K562 (cell line): ENCODE results near the gene MTHFS. TPM values are rescaled to one million over a fixed set of nuclear protein-coding genes. Genes with fewer than 3 reads are reported as not detected.
A peak's percentile ranks its signal among the peaks of the same experiment; 100 is the strongest.

Experiments
- AFF4 ChIP-seq: sonication (generic); formaldehyde crosslinking; IDR thresholded peaks from 2 replicates; pipeline ENCODE4 v1.8.0; 2023; ENCODE audit warnings: mild to moderate bottlenecking, missing genetic modification reagents
- BRCA1 ChIP-seq, 2 experiments: fragments of 450-650 bp in 1 of 2; sonication (generic) in 1 of 2; formaldehyde crosslinking in 1 of 2; IDR thresholded peaks; 2 replicates each; pipeline versions ENCODE4 v1.5.0 to v1.6.1; 2017 to 2020; ENCODE audit warnings: mild to moderate bottlenecking in 1 of 2, missing genetic modification reagents in 1 of 2
- CBX5 ChIP-seq: IDR thresholded peaks from 2 replicates; pipeline ENCODE4 v1.6.1; 2014; ENCODE audit warnings: low read depth, borderline replicate concordance
- DPF2 ChIP-seq: fragments of 450-650 bp; IDR thresholded peaks from 2 replicates; pipeline ENCODE4 v1.6.1; 2016
- FOXK1 ChIP-seq: sonication (generic); formaldehyde crosslinking; IDR thresholded peaks from 2 replicates; pipeline ENCODE4 v1.8.0; 2022; ENCODE audit warnings: missing genetic modification reagents, mild to moderate bottlenecking, borderline replicate concordance
- LCOR ChIP-seq: sonication (generic); formaldehyde crosslinking; IDR thresholded peaks from 2 replicates; pipeline ENCODE4 v1.8.0; 2022; ENCODE audit warnings: mild to moderate bottlenecking, missing genetic modification reagents
- MAFK ChIP-seq: IDR thresholded peaks from 2 replicates; pipeline ENCODE4 v1.6.1; 2011; ENCODE audit warnings: low read length, improper control_type of control experiment
- MEF2A ChIP-seq: IDR thresholded peaks from 2 replicates; pipeline ENCODE4 v1.6.1; 2011; ENCODE audit warnings: low read depth, mild to moderate bottlenecking, low read length, moderate library complexity; ENCODE audit not compliant: control insufficient read depth
- MEIS2 ChIP-seq: fragments of 450-650 bp; IDR thresholded peaks from 2 replicates; pipeline ENCODE4 v1.6.1; 2014; ENCODE audit warnings: mild to moderate bottlenecking; ENCODE audit not compliant: partially characterized antibody
- MLLT1 ChIP-seq, 2 experiments: fragments of 450-650 bp; IDR thresholded peaks; 2 replicates each; pipeline ENCODE4 v1.6.1; 2016
- NFRKB ChIP-seq: fragments of 450-650 bp; IDR thresholded peaks from 2 replicates; pipeline ENCODE4 v1.6.1; 2016; ENCODE audit warnings: low read depth
- PBX2 ChIP-seq, 2 experiments: IDR thresholded peaks in 1 of 2; conservative IDR thresholded peaks in 1 of 2; 2 replicates each; pipeline ENCODE4 v1.6.1; 2016; ENCODE audit warnings: low read depth in 2 of 2, mild to moderate bottlenecking in 1 of 2, missing compliant biosample characterization in 1 of 2, missing genetic modification characterization in 1 of 2, moderate library complexity in 1 of 2
- PYGO2 ChIP-seq: fragments of 450-650 bp; IDR thresholded peaks from 2 replicates; pipeline ENCODE4 v1.6.1; 2016; ENCODE audit warnings: mild to moderate bottlenecking, missing genetic modification characterization, moderate library complexity, missing compliant biosample characterization
- RBM39 ChIP-seq: fragments of 200-400 bp; formaldehyde crosslinking; optimal IDR thresholded peaks from 2 replicates; pipeline ENCODE3; 2018; ENCODE audit warnings: low read depth, low read length
- VEZF1 ChIP-seq: fragments of 200-800 bp; sonication (Bioruptor generic); IDR thresholded peaks from 2 replicates; pipeline ENCODE4 v1.6.1; 2017; ENCODE audit warnings: missing genetic modification characterization, missing compliant biosample characterization
- ZFP1 ChIP-seq: fragments of 450-650 bp; formaldehyde crosslinking; IDR thresholded peaks from 2 replicates; pipeline ENCODE4 v1.4.0; 2020; ENCODE audit warnings: mild to moderate bottlenecking, mixed read lengths
- ZNF174 ChIP-seq: fragments of 250-450 bp; sonication (Bioruptor Pico); IDR thresholded peaks from 2 replicates; pipeline ENCODE4 v1.4.0; 2020; ENCODE audit warnings: mild to moderate bottlenecking
- ZNF431 ChIP-seq: sonication (generic); formaldehyde crosslinking; IDR thresholded peaks from 2 replicates; pipeline ENCODE4 v1.8.0; 2022; ENCODE audit warnings: mild to moderate bottlenecking, missing genetic modification reagents
- polyA plus RNA-seq, 8 experiments: library from polyadenylated mRNA; depleted of rRNA in 4 of 8; stranded (reverse) in 5 of 8; unstranded in 3 of 8; fragments of >200 nt; fragmentation: Nextera tagmentation in 2 of 8; fragmentation: Illumina TruSeq in 1 of 8; extraction: Ambion mirVana in 2 of 8; extraction: Trizol in 1 of 8; gene quantifications; 2 replicates each; pipeline versions ENCODE4 v1.2.1 to v1.2.3, GENCODE V29; 2011 to 2014; ENCODE audit warnings: inconsistent platforms in 1 of 8, missing spikeins in 1 of 8
- total RNA-seq, 7 experiments: library from RNA; depleted of rRNA in 6 of 7; stranded (reverse); fragments of >200 nt in 6 of 7; fragmentation: Illumina TruSeq in 2 of 7; extraction: Trizol in 2 of 7; gene quantifications; 2 replicates each; pipeline versions ENCODE4 v1.2.1 to v1.2.3, GENCODE V29; 2011 to 2021; ENCODE audit warnings: low replicate concordance in 1 of 7

Gene MTHFS
- total and polyA plus RNA-seq, 9 of the 15 experiments (the other 6 are each of a cell fraction or from before 2014, with no cell fraction given) = 17.8 to 79.3 (median 41.7) TPM

- TF ChIP-seq MLLT1 (IDR thresholded peaks at IDR 0.05) (0 out of 4 replicates have a peak, but pooled peaks of 1 of the 2 experiments have one; percentile 48), ZNF174 (CRISPR knock-in tag) (no peak), MEIS2 (peak; percentile 87), MAFK (no peak), VEZF1 (no peak), LCOR (CRISPR knock-in tag) (0 out of 2 replicates have a peak, but pooled peaks have one; percentile 13), MEF2A (no peak), BRCA1 (IDR thresholded peaks at IDR 0.05) (no peak), BRCA1 (CRISPR knock-in tag; IDR thresholded peaks at IDR 0.05) (no peak), ZNF431 (no peak), CBX5 (no peak), FOXK1 (CRISPR knock-in tag) (0 out of 2 replicates have a peak, but pooled peaks have one; percentile 14), RBM39 (no peak), PYGO2 (tag) (no peak), ZFP1 (CRISPR knock-in tag) (no peak), DPF2 (peak; percentile 54; the same call in 1 of the 2 replicates), NFRKB (0 out of 2 replicates have a peak, but pooled peaks have one; percentile 78), AFF4 (CRISPR knock-in tag) (0 out of 2 replicates have a peak, but pooled peaks have one; percentile 0), PBX2 (CRISPR knock-in tag; IDR thresholded peaks at IDR 0.05; ENCODE audit: low read depth) (no peak), PBX2 (tag; conservative IDR thresholded peaks at IDR 0.05; ENCODE audit: low read depth) (peak; percentile 81)
Observed at GRCh38 chr15:79896131-79896633, 632 bp downstream of the MTHFS start (continued).
